Measurements from ENCODE around the gene PMM2.

The PMM2 gene

DNA sequence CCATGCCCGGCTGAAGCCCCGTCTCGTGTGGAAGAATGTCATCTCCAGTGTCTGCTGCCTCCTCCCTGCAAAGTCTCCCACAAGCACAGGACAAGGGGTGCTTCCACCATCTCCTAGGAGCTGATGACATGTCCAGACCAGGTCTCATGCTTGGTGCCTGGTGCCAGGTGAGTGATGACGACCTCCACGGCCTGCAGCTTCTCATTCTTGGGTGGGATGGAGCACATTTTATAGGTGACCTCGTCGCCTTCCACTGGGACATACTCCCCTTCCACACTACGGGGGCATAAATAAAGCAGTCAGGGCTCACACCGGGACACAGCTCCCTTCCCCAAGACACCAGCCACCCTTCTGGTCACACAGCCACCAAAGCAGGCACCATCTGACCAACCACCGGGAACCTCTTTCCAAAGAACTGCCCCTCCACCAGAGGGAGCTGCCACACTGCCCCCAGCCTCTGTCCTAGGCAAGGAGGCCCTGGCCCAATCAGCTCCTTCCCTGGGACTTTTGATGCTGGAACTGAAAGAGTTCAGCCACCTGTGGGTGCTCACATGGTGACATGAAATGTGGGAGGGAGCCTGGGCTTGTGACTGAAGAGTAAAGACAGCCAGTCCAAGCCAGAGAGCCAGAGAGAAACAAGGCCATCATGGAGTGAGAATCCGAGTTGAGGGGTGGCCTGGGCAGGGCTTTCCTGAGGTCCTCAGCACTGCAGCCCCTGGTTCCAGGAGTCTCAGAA, 57.6 kb downstream of the PMM2 start:
- no peak for TF ChIP-seq POLR2A (IDR thresholded peaks at IDR 0.05; ENCODE audit: low read depth, low read length)
- FAIRE-seq (no peak), DNase-seq (ENCODE audit: insufficient read length, low spot score) (no peak)

DNA sequence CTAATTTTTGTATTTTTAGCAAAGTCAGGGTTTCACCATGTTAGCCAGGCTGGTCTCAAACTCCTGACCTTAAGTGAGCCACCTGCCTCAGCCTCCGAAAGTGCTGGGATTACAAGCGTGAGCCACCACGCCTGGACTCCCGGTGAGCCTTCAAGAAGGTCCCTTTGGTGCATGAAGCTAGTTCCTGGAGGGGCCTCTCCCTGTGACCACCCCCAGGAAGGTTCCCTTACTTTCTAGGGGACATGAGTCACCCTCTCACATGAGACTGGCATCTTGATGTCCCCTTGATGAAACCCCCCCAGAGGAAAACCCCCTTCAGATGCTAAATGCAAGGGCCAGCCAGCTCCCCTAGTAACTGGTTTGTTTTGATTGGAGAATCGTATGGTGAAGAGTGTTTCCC, 58.3 kb downstream of the PMM2 start:
- FAIRE-seq (no peak), DNase-seq (ENCODE audit: insufficient read length, low spot score) (no peak)
- no peak for TF ChIP-seq POLR2A (IDR thresholded peaks at IDR 0.05; ENCODE audit: low read depth, low read length)

DNA sequence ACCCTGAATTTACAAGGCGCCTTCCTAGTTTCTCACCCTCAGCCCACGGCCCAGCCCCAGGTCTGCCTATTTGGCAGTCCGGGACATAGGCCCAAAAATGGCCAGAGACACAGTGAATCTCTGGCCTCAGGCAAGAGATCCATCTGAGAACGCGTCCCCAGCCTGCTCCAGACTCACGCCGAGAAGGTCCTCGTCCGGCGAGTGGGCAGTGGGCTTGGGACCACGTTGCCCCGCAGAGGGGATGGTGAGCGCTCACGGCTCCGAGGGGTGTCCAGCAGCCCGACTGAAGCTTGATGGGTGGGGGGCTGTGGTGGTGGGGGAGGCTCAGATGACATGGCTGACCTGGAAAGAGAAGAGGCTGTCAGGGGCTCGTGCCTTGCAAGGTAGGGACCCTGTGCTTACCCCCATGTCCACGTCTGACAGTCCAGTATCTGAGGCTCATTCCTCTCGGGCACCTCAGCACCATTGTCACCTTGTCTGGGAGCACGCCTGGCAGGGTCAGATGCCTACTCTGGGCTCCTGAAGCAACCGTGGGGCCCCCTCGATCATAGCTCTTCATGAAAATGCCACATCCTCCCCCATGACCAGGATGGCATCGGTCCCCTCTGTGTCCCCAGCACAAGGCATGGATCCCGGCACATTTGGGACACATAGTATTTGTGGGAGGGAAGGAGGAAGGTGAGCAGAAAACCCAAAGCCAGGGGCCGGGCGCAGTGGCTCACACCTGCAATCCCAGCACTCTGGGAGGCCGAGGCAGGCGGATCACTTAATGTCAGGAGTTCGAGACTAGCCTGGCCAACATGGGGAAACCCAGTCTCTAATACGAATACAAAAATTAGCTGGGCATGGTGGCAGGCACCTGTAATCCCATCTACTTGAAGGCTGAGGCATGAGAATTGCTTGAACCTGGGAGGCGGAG, 61.6 kb downstream of the PMM2 start:
- DNase-seq (ENCODE audit: insufficient read length, low spot score) (no peak), FAIRE-seq (no peak)
- no peak for TF ChIP-seq POLR2A (IDR thresholded peaks at IDR 0.05; ENCODE audit: low read depth, low read length)

DNA sequence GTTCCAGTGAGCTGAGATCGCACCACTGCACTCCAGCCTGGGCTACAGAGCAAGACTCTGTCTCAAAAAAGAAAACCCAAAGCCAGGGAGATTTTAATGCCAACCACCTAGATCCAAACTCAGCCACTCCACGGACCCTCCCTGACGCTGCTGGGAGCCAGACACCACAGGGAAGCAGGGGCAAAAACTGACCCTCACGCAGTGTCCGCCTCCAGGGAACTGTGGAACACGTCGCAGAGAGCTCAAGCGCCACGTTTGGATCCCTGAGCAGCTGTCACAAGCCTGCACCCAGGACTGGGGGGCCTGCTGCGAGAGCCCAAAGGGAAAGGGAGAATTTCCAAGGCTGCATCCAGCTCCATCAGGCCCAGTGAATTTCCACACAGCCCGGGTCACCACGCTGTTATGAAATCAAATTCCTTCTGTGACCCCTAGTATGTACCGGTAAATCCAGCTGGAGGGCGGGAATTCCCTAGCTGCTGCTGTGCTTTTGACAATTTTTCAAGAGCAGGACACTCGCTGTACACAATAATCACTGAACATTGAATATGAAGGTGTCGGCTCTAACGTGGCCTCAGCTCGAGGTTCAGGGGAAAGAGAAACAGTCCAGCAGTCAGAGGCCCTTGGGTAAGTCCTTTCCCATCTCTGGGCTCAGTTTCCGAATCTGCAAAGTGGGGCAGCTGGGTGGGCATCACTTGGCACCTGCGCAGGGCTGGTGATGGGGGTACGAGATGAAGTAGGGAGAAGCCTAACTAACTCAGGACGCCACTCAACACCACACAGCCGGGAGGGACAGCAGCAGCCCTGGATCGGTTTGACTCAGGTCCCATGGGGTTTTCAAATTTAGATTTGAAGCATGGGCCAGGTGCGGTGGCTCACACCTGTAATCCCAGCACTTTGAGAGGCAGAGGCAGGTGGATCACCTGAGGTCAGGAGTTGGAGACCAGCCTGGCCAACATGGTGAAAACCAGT, 62.6 kb downstream of the PMM2 start:
- FAIRE-seq (no peak), DNase-seq (ENCODE audit: insufficient read length, low spot score) (no peak)
- no peak for TF ChIP-seq POLR2A (IDR thresholded peaks at IDR 0.05; ENCODE audit: low read depth, low read length)

DNA sequence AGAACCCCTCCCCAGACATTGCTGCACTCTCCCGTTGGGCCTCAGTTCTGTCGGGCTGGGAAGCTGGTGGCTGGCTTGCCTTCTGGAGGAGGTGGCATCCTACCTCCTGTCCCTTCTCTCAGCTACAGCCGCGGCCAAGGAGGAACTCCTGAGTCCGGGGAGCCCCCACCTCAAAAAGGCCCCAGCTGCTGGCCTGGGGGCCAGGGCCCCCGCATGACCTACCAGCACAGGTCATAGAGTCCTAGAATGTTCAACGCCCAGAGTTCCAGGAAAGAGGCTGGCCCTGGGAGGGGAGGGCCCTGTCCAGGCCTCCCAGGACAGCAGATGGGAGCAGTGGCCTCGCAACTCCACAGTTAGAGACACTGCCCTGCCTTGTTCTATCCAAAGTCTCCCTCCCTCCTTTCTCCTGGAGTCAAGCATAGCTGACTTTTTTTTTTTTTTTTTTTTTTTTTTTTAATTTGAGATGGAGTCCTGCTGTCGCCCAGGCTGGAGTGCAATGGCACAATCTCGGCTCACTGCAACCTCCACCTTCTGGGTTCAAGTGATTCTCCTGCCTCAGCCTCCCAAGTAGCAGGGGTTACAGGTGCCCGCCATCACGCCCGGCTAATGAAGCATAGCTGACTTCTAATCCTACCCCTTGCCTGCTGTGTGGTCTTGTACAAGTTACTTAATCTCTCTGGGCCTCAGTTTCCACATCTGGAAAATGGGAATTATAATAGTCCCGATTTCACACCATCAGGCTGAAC, 64.1 kb downstream of the PMM2 start:
- DNase-seq (ENCODE audit: insufficient read length, low spot score): no peak
- TF ChIP-seq POLR2A (IDR thresholded peaks at IDR 0.05; ENCODE audit: low read depth, low read length): no peak
- no peak for FAIRE-seq

DNA sequence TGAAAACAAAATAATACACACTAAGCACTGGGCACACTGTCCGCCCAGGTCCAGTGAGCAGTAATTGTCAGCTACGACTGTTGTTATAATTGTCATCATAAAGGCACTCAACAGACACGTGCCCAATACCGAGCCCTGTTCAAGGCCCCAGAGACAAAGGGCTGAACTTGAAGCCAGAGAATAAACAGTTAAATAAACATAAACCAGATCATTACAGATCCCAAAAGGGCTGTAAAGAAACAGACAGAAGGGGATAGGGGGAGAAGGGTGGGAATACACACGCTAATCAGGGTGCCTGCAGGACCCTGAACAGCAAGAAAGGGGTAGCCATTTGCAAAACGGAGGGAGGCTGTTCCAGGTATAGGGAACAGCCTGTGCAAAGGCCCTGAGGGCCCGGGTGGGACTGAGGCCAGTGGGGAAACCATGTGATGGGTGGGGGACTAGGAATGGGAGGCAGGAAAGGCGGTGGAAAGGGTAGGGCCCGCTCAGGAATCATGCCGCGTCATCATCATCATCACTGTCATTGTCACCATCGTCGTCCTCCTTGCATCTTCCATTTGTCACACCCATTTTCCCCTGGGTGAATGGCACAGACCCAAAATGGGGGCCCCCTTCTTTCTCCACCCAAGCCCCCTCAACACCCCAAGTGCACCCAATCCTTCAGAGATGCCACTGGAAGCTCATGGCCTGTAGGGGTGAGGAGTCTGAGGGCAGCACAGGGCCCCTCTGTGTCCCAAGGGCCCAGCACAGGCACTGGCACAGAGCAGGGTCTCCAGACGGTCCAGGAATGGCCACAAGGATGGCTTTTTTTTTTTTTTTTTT, 64.9 kb downstream of the PMM2 start:
- no peak for TF ChIP-seq POLR2A (IDR thresholded peaks at IDR 0.05; ENCODE audit: low read depth, low read length)
- DNase-seq (ENCODE audit: insufficient read length, low spot score) (no peak), FAIRE-seq (no peak)

DNA sequence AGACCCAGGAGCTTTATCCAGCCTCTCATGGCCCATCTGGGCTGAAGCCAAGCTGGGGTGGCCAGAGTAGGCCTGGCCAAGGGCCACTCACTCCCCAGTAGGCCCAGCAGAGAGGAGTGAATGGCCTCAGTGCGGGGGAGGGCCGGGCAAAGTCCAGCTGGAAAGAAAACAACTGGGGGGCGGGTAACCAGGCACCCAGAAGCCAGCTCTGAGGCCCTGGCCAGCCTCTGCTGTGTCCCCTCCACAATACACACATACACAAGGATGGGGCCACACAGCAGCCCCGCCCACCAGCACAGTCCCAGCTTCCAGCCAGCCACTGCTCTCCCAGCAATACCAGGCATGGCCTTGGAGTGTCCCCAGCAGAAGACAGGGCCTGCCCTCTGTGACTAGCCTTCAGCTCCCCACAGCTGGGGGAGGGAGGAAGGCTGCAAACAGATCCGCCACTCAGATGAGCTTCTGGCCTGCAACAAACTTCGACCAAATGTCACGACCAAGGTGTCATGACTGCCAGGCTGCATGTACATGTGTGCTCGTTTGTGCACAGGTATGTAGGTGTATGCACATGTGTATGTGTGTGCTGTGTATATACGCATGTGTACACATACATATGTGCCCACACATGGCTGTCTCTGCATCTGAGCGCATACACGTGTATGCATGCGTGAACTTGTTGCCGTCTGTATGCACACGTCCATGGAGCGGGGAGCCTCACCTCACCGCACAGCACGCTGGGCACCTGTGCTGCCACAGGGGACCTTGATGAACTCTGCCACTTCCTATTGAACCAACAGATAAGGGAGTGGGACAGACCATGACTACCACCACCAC, 66.2 kb downstream of the PMM2 start:
- no peak for FAIRE-seq

DNA sequence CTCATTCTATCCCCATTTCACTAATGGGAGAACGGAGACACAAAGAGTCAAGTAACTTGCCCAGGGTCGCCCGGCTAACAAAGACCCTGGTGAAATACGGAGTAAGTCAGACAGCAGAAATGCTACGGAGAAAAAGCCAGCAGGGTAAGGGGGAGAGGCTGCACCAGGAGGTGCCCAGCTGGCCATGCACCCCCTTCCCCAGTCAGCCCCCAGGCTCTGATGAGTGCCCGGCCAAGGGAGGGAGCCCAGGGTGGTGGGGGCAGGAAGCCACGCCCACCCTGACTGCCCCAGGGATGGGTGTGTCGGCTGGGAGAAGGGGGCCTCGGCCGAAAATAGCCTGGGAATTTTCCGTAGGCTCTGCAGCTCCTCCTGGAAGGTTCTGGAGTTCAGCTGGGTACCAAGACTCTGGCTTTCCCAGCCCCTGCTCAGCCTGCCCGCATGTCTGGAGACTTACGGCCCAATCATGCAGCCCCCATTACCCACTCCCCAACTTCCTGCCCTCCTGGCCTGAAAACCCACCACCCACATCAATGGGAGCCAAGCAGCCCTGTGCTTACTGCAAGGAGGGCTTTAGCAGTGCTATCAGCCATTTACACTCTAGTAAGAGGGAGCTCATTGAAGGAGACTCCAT, 67.0 kb downstream of the PMM2 start:
- TF ChIP-seq POLR2A (IDR thresholded peaks at IDR 0.05; ENCODE audit: low read depth, low read length): no peak
- DNase-seq (ENCODE audit: insufficient read length, low spot score) (no peak), FAIRE-seq (no peak)

More for the DNA sequence above, 66.2 kb downstream of the PMM2 start:
- no peak for TF ChIP-seq POLR2A (IDR thresholded peaks at IDR 0.05; ENCODE audit: low read depth, low read length)
- no peak for DNase-seq (ENCODE audit: insufficient read length, low spot score)

DNA sequence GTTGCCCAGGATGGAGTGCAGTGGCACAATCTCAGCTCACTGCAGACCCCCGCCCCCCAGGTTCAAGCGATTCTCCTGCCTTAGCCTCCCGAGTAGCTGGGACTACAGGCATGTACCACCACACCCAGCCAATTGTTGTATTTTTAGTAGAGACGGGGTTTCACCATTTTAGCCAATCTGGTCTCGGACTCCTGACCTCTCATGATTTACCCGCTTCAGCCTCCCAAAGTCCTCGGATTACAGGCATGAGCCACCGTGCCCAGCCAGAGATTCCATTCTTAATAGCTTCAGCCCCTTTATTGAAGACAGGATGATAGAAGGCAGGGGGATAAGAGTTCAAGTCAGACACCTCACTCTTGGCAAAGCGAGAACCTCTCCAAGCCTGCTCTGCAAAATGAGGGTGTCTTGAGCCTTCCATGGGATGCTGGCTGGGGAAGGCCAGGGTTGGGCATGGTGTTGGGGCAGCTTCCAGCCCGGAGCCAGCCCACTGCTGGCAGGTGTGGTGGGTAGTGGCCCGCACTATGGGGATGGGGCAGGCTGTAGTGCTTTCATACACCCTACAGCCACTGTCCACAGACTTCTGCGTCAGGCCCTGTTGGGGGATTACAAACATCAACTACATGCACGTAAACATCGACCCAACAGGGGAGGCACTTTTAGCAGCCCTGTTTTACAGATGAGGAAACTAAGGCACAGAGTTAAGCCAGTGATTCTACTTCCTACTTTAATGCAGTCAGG, 67.7 kb downstream of the PMM2 start:
- DNase-seq (ENCODE audit: insufficient read length, low spot score) (no peak), FAIRE-seq (no peak)
- TF ChIP-seq POLR2A (IDR thresholded peaks at IDR 0.05; ENCODE audit: low read depth, low read length): no peak

DNA sequence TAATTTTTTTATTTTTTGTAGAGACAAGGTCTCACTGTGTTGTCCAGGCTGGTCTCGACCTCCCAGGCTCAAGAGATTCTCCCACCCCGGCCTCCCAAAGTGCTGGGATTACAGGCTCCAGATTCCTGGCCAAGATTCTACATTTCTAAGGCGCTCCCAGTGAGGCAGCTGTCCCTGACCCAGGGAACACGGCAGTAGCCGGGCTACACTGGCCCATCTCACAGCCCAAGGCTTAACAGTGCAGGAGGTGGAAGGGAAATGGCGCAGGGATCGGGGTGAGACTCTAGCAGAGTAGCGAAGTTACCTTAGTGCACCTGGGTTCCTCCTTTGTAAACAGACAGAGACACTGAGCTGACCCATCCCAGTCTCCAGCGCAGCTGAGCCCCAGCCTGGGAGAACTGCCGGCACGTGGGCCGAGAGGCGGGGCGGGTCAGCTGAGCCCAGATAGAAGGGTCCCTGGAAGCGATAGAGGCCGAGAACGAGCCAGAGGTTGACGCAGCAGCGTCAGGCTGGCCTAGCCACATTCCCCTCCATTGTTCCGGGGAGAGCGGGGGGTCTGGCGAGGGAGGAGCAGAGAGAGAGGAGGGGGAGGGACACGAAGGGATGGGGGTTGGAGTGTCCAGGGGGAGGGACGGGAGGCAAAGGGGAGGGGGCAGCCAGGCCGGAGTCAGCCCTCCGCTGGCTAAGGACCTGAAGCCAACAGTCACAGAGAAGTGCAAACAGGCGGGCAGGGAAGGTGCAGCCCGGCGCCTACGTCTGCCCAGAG, 68.7 kb downstream of the PMM2 start:
- FAIRE-seq: no peak
- no peak for TF ChIP-seq POLR2A (IDR thresholded peaks at IDR 0.05; ENCODE audit: low read depth, low read length)
- no peak for DNase-seq (ENCODE audit: insufficient read length, low spot score)

Data from H54 (cell line).